Activated CD8-positive, alpha-beta memory T cell treated with anti-CD3 and anti-CD28 coated beads for 36 hours (primary cell): ENCODE results near the gene LAG3. TPM values are rescaled to one million over a fixed set of nuclear protein-coding genes. Genes with fewer than 3 reads are reported as not detected.

Experiments used
- CTCF ChIA-PET: fragments of 350-600 bp; sonication (Branson Sonifier 250); formaldehyde crosslinking; loops from one replicate; lab custom pipeline; 2021; ENCODE audit warnings: antibody characterized with exemption; lab: Charles Lee
- POLR2A ChIA-PET: fragments of 350-600 bp; sonication (Branson Sonifier 250); formaldehyde crosslinking; loops from one replicate; lab custom pipeline; 2021; ENCODE audit warnings: antibody characterized with exemption; lab: Charles Lee
- total RNA-seq, 2 experiments: library from RNA; stranded (reverse); gene quantifications; one replicate each; pipeline ENCODE4 v1.2.3, GENCODE V29; 2021

LAG3 gene
- total RNA-seq, 2 experiments from 2014 or later, result 324 to 331 TPM

DNA sequence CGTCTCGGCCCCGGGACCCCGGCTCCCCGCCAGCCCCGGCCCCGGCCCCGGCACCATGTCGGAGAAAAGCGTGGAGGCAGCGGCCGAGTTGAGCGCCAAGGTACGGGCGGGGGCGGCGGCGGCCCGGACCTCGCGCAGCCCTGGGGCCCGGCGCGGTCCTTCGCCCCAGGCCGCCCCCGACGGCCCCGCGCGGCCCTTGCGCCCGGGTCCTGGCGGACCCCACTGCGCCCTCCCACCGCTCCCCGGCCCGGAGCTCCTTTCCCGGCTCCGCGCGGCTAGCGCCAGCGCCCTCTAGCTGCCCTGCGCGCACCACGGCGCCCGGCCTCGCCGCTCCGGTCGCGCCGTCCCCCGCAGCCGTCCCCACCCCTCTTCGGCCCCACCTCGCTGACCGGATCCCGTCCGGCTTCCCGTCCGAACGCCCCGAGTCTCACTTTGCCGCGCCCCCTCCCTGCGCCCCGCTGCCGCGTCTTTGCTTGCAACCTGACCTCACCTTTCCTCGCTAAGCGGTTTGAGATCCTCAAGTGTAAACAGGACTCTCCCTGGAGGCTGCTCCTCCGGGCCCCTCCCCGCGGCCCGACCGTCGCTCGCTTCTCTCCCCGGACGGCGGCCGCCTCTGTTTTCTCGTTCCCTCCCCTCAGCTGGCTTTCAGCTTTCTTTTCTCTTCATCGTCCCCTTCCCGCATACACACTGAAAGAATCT lies 5.5 kb upstream of the LAG3 start:
- ChIA-PET POLR2A (interaction anchor here (0.6 to 2.9 kb wide), 9 partner anchors 8 to 171 kb away, joined by 3 to 14 read pairs (median 3); partner anchors contain the start of genes COPS7A, MLF2, SPSB2 and ZNF384), CTCF (interaction anchor here (0.8 to 4.2 kb wide), 24 partner anchors 9 to 342 kb away, joined by 3 to 45 read pairs (median 4); partner anchors contain the start of genes C12orf57, COPS7A, GPR162 and MLF2)

DNA sequence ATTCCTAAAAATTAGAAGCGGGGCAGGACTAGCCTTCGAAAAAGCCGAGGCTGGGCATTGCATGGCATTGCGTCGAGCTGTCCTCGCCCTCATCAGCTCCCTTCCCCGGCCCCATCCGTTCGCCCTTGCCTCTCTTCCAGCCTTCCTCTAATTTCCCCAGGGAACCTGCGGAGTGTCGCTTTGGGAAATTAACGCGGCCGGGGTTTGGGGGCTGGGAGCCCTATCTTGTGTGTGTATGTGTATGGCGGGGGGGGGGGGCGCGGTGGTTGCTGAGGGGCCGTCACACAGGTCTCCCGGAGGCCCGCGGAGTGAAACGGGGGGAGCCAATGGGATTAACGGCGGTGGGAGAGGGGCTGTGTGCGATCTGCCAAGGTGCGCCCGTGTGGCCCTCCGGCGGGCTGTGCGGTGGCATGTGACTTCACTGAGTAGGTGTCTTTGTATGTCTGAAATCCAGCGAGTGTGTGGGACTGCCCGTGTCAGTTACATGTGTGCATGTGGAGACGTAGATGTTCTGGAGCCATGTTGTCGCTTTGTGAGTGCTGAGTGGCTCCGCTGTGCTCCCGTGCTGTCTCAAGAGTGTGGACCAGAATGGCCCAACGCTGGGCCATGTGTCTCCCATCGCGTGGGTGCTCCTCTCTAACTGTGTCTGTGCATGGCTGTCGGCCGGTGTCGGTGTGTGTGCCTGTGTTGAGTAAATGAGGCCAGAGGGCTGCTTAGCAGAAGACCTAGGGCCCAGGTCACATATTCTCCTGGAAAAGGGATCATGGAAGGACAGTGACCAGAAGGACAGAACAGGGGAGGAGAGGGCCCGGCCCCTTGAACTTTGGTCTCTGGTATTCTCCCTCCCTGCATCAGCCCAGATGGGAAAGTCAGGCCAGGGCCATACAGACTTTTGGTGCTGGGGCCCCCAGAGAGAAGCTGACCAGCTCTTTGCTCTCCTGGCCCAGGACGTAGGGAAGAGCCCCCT lies 4.7 kb upstream of the LAG3 start:
- ChIA-PET POLR2A (interaction anchor here (0.6 to 2.9 kb wide), 9 partner anchors 7 to 170 kb away, joined by 3 to 14 read pairs (median 3); partner anchors contain the start of genes COPS7A, MLF2, SPSB2 and ZNF384), CTCF (interaction anchor here (0.8 to 11.7 kb wide), 19 partner anchors 9 to 341 kb away, joined by 3 to 85 read pairs (median 4); partner anchors contain the start of genes COPS7A, GPR162, MLF2 and SPSB2)

DNA sequence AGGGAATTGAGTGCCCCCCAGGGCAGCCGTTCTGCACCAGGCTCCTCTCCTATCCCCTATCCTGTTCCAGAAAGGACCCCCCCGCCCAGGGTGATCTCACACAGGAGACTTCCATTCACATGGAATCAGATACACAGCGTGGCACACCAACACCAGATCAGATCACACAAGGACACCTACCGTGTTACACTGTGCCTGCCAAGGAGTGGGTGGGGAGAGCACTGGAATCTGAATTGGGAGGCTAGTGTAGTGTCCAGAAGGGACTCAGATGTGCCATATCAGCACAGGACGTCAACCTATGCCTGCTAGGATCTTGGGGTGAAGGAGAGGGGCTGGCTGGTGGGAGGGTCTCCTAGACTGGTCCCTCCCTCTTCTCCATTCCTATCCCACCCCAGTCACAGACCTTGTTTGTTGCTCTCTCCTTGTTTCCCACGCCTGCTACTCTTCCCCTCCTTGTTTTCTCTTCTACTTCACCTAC lies 3.8 kb upstream of the LAG3 start:
- ChIA-PET POLR2A (interaction anchor here (2.9 kb wide), 1 partner anchor 10 kb away, joined by 7 read pairs; no protein-coding TSS in a partner anchor), CTCF (interaction anchor here (2.1 to 11.7 kb wide), 4 partner anchors 8 to 53 kb away, joined by 6 to 85 read pairs (median 30); partner anchors contain the start of genes GPR162 and MLF2)

DNA sequence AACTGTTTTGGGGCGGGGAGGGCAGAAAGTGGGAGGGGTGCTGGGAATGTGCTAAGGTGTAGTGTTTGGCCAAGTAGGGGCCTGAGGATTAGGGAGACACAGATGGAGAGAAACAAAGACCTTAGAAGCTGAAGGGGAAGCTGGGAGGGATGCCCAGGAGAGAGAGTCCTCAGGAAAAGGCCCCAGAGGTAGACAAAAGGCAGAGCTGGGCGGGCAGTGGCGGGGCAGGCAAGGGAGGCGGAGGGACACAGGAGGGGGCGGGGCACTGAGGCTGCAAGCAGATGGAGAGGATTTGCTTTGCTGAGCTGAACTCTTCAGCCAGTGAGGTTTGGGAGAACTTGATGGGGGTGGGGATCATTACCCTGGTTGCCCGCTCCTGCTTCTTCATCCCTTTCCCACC lies 3.3 kb upstream of the LAG3 start:
- CTCF ChIA-PET, result interaction anchor here (11.7 kb wide), 1 partner anchor 16 kb away, joined by 85 read pairs; the partner anchor contains the start of gene MLF2
- POLR2A ChIA-PET, result no interaction called here

DNA sequence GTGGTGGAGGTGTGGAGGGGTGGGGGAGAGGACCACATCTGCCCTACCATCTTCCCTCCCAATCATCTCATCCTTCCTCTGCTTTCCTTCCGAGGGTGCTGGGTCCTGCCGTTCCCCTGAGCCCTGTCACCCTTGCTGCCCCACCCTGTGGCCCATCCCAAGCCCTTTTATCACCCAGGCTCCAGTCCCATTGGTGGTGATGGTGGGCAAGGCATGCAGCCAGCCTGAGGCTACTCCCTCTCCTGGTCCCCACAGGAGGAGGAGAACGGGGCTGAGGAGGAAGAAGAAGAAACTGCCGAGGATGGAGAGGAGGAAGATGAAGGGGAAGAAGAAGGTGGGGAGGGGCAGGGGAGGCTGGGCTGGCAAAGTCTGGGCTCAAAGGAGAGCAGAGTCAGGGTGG lies 2.7 kb upstream of the LAG3 start:
- ChIA-PET CTCF (interaction anchor here (1.5 to 11.7 kb wide), 2 partner anchors 10 to 17 kb away, joined by 5 to 85 read pairs; partner anchors contain the start of gene MLF2), POLR2A (no interaction called here)

DNA sequence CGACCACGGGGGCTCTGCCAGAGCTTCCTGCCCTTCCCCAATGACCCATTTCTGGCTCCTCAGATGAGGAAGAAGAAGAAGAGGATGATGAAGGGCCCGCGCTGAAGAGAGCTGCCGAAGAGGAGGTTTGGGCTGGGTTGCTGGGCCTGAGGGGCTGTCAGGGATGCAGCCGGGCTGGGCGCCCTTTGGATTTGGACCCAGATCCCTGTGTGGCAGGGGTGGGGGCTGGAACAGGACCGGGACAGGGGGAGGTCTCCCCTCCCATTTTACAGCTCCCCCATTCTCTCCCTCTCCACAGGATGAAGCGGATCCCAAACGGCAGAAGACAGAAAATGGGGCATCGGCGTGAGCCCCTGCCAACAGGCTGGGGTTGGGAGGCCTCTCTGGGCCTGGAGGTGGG lies 2.2 kb upstream of the LAG3 start:
- POLR2A ChIA-PET, result no interaction called here
- CTCF ChIA-PET, result interaction anchor here (1.5 to 11.7 kb wide), 2 partner anchors 10 to 17 kb away, joined by 5 to 85 read pairs; partner anchors contain the start of gene MLF2

DNA sequence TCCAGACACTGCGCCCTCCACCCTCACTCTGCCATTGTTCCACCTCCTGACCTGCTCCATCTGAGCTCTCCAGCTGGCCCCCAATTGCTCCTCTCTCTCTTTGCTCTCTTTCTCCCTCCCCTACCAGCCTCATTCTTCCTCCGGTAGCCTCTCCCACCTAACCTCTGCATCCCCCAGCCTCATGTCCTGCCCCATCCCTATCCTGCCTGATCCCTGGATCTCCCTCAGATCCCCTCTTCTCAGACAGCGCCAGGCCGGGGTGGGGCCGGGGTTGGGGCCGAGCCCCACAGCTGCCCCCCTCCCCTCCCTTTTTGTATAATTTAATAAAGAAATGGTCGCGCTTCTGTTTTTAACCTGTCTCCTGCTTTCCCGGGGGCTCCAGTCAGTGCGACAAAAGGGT lies 1.7 kb upstream of the LAG3 start:
- ChIA-PET POLR2A (interaction anchor here (0.7 to 1.1 kb wide), 2 partner anchors 18 to 158 kb away, joined by 3 to 14 read pairs; partner anchors contain the start of gene MLF2), CTCF (interaction anchor here (0.5 to 11.7 kb wide), 4 partner anchors 10 to 319 kb away, joined by 3 to 85 read pairs (median 6); partner anchors contain the start of genes MLF2 and TAPBPL)

DNA sequence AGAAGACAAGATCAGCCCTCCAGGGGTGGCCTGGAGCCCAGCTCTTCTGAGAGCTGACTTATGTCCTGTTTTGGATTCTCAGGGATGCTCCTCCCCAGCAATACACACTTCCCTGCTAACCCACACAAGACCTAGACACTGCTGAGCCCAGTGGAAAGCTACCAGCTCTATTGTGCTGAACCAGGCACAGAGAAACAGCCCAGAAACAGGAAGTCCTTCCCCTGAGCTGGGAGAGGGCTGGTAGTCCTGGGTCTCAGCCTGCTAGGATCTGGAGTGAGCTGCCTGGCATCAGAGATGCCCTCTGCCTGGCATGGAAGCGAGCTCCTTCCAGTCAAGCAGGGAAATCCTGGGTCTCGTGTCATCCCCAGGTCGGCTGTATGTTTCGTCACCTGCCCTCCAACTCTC lies 1.2 kb upstream of the LAG3 start:
- CTCF ChIA-PET, result interaction anchor here (0.5 to 11.7 kb wide), 5 partner anchors 9 to 319 kb away, joined by 3 to 85 read pairs (median 5); partner anchors contain the start of genes MLF2 and TAPBPL
- POLR2A ChIA-PET, result interaction anchor here (0.5 to 1.3 kb wide), 5 partner anchors 18 to 159 kb away, joined by 3 to 14 read pairs (median 4); partner anchors contain the start of genes CDCA3, MLF2 and SPSB2

DNA sequence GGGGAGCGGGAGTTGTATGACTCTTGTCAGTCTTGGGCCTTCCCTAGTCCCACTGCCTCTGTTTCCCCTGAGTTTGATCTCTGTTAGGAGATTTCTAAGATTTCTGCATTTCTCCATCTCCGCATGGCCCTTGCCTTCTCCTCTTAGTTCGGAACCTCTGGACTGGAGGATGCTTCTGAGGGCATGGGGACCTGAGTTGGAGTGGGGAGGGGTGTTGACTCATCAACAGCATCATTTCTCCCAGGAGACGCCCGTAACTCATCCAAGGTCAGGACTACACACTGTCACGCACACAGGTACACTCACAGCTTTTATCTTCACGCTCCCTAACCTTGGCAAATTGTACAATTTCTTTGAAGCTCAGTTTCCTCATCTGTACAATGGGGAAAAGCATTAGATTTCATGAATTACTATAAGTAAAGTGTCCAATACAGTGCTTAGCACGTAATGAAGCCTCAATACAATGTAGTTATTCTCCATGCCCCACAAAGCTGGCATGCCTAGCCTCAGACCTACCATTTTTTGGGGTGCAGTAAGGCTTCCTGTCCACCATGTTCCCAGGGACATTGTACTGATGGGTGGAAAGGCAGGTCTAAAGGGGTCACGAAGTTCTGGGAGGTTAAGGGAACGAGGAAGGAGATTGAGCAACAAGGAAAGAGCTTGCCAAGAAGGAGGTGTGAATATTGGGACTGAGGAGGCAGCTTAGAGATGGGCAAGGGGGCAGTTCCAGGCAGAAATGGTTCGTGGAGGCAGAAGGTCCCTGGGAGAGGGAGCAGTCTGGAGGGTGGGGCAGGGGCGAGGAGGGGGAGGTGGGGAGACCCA lies 600 bp upstream of the LAG3 start:
- POLR2A ChIA-PET, result interaction anchor here (0.5 to 1.3 kb wide), 5 partner anchors 9 to 106 kb away, joined by 3 to 10 read pairs (median 4); partner anchors contain the start of genes CDCA3, MLF2 and SPSB2
- CTCF ChIA-PET, result interaction anchor here (0.9 to 11.7 kb wide), 6 partner anchors 8 to 61 kb away, joined by 3 to 85 read pairs (median 4); partner anchors contain the start of gene MLF2

DNA sequence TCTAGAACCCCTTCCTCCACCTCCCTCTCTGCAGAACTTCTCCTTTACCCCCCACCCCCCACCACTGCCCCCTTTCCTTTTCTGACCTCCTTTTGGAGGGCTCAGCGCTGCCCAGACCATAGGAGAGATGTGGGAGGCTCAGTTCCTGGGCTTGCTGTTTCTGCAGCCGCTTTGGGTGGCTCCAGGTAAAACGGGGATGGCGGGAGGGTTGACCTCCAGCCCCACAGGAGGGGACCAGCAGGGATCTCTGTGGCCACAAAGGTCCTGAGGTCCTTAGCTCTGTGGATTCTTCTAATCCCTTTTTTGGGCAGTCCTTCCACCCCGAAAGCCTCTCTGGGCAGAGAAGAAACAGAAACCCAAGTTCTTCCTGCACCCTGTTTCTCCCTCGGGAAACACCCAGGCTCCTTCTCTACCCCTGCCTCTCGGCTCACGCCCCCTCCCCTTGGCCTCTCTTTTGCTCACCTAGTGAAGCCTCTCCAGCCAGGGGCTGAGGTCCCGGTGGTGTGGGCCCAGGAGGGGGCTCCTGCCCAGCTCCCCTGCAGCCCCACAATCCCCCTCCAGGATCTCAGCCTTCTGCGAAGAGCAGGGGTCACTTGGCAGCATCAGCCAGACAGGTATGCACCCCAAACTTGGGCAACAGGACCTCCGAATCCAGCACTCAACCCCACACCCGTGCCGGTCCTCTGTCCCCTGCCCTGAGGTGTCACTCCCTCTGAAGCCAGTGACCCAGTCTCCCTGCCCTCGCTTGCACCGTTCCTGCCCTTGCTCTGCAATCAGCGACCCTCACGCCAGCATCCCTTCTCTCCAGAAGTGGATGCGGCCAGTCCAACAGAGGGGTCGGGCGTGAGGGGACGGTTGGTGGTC lies 638 bp downstream of the LAG3 start:
- POLR2A ChIA-PET, result interaction anchor here (4.1 kb wide), 1 partner anchor 20 kb away, joined by 39 read pairs; the partner anchor contains the start of gene MLF2
- CTCF ChIA-PET, result interaction anchor here (2.0 to 11.7 kb wide), 3 partner anchors 14 to 53 kb away, joined by 6 to 85 read pairs (median 15); partner anchors contain the start of gene MLF2

DNA sequence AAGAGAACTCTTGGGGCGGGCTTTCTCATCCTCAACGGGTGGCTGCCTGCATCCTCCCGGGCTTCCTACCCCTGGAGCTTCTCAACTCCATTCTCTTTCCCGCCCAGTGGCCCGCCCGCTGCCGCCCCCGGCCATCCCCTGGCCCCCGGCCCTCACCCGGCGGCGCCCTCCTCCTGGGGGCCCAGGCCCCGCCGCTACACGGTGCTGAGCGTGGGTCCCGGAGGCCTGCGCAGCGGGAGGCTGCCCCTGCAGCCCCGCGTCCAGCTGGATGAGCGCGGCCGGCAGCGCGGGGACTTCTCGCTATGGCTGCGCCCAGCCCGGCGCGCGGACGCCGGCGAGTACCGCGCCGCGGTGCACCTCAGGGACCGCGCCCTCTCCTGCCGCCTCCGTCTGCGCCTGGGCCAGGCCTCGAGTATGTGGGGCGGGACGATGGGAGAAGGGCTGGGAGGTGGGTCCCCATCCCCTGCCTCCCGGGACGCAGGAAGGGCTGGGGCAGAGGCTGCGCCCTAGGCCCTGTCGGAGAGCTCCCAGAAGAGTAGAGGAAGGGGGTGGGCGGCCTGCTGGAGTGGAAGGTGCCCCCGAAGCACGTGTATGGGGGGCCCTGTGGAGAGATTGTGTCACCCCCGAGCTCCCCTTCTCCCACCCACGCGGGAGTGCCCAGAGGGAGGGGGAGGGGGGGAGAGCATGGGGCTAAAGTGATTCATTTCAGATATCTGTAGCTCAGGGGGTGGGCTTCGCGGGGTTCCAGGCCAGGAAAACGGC lies 1.5 kb downstream of the LAG3 start:
- POLR2A ChIA-PET, result interaction anchor here (0.5 to 4.1 kb wide), 10 partner anchors 8 to 263 kb away, joined by 3 to 39 read pairs (median 3); partner anchors contain the start of genes CDCA3, COPS7A, MLF2 and TPI1
- CTCF ChIA-PET, result interaction anchor here (0.9 to 11.7 kb wide), 10 partner anchors 7 to 58 kb away, joined by 3 to 85 read pairs (median 6); partner anchors contain the start of genes COPS7A, GPR162, MLF2 and P3H3

DNA sequence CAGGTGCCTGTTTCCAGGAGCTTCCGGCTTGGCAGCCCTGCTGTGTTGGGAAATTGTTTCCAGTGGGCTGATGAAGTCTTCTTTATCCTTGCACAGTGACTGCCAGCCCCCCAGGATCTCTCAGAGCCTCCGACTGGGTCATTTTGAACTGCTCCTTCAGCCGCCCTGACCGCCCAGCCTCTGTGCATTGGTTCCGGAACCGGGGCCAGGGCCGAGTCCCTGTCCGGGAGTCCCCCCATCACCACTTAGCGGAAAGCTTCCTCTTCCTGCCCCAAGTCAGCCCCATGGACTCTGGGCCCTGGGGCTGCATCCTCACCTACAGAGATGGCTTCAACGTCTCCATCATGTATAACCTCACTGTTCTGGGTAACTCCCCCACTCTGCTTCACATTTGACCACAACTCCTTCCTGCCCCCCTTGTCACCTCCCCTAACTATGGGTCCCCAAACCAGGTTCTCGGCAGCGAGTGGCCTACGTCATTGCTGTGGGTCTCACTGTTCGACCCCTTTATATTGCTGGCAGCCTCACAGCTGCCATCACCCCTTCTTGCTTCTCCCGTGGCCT lies 2.3 kb downstream of the LAG3 start:
- ChIA-PET POLR2A (interaction anchor here (0.6 to 4.1 kb wide), 8 partner anchors 8 to 134 kb away, joined by 3 to 39 read pairs (median 4); partner anchors contain the start of genes CDCA3, COPS7A, MLF2 and PTMS), CTCF (interaction anchor here (0.9 to 11.7 kb wide), 11 partner anchors 8 to 57 kb away, joined by 3 to 85 read pairs (median 6); partner anchors contain the start of genes COPS7A, GPR162, MLF2 and P3H3)

DNA sequence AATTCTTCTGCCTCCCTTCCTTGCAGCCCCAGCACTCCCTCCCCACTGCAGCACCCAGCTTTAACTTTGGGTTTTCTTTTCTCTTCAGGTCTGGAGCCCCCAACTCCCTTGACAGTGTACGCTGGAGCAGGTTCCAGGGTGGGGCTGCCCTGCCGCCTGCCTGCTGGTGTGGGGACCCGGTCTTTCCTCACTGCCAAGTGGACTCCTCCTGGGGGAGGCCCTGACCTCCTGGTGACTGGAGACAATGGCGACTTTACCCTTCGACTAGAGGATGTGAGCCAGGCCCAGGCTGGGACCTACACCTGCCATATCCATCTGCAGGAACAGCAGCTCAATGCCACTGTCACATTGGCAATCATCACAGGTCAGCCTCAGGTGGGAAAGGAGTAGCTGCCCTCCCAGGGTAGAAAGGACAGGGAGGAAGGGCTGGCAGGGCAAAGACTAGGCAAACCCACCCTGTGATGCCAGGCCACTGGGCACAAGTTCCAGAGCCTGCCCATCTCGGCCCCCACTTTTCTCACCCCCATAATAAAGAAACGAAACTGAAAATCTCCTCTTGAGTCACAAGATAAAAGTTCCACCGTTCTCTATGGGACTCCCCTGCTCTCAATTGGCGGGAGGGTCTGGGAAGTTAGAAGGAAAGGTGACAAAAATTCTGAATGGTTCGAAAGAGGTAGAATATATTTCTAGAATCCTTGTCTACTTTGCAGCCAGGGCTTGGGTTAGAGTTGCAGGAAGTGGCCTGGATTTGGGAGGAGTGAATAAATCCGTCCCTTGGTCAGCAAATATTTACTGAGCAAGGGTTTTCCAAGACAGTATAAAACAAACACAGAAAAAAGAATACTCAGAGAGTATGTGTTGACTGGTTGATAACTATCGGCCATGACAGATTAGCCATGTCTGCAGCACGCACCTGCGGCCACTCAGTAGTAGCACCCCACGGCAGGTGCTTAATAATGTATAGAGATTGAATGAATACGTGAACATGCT lies 3.2 kb downstream of the LAG3 start:
- CTCF ChIA-PET, result interaction anchor here (0.5 to 11.7 kb wide), 12 partner anchors 9 to 112 kb away, joined by 3 to 85 read pairs (median 4); partner anchors contain the start of genes COPS7A, MLF2, P3H3 and PTMS
- POLR2A ChIA-PET, result interaction anchor here (0.6 to 4.1 kb wide), 4 partner anchors 9 to 52 kb away, joined by 3 to 39 read pairs (median 6); partner anchors contain the start of genes COPS7A, MLF2 and PTMS
